Measurements from ENCODE around the gene REEP5. TPM values are rescaled to one million over a fixed set of nuclear protein-coding genes. Genes with fewer than 3 reads are reported as not detected.
"Not testable (repeated sequence)": the region's sequence is repeated elsewhere in the genome, so short reads cannot be mapped to it uniquely, and the experiment has no call there.

REEP5 gene
- total RNA-seq, 1 experiment from 2014 or later: 18.5 TPM

DNA sequence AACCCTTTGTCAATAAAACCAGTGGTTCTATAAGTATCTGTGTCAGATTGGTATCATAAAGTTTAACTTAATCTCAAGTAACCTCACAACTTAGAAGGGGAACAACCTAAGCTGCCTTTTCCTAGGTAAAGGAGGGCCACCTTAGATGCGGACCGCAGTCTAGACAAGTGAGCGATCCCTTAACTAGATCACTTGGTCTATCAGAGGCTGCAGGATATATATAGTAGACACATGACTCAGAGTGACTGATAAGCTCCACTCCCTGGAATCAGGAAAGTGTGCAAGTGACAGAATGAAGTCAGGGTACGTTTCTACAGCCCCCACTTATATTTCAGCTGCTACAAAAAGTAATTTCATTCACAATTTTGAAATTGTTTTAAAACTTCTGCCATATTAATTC lies 7.4 kb downstream of the REEP5 start:
- Histone ChIP-seq H3K27me3 (no peaks in the 10 kb centered on the region), H3K9me3 (no peaks in the 10 kb centered on the region), H3K4me3 (no peak overlapping the region), H3K36me3 (peaks cover 74% of the 10 kb centered on the region)
- DNase-seq: no peak

DNA sequence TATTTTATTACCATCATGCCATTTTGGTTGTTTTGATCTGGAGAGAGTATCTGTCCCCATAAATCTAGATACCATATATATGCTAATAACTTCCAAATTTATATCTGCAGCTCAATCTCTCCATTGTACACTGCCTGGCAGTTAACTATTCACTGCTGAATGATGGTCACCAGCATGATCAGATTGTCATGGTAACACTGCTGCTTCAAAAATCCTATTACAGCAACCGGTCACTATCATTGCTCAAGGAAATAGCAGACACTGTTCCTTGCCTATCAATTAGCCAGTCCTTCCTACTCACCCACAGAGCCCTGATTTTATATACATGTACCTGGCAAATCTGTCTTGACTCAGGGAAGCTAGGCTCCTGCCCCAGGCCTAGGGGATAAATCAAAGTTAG lies 11.5 kb downstream of the REEP5 start:
- Histone ChIP-seq H3K36me3 (peaks cover 57% of the 10 kb centered on the region), H3K27me3 (no peaks in the 10 kb centered on the region), H3K9me3 (no peaks in the 10 kb centered on the region), H3K4me3 (no peak overlapping the region)
- no peak for DNase-seq

DNA sequence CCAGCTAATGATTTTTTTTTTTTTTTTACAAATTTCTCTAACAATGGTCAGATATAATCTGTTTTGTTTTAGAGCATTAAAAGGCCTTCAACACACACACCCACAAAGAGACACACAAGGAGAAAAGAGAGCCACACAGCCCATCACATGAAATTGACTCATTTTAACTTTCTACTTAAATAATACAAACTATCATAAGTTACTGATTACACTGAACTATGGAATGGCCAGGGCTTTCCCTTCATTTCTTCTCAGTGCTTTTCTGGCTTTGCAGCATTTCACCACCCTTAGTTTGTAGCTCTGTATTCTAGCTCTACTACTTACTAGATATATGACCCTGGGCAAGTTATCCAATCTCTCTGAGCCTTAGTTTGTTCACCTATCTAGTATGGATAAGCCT lies 13.2 kb downstream of the REEP5 start:
- Histone ChIP-seq H3K36me3 (peaks cover 46% of the 10 kb centered on the region), H3K9me3 (no peaks in the 10 kb centered on the region), H3K4me3 (no peak overlapping the region), H3K27me3 (no peaks in the 10 kb centered on the region)
- no peak for DNase-seq

DNA sequence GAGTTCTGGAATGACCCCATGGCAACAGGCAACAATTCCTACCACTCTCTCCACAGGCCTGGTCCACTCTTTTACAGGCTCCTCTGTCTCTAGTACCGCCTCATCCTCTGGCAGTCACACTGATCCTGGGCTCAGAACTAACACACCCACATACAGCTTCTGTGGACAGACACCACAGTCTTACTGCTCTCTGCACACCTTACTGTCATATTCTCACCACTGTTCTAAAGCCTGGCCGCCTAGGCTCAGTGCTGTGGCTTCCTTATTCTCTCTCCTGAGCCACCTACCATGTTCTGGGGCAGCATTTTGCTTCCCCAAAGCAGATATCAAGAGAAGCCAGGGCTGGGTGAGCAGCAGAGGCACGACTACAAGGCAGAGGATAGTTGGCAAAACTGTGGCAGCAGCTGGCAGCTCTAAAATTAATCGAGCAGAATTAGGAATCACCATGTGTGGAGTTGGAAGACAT lies 14.8 kb downstream of the REEP5 start:
- H3K9me3 ChIP-seq: no peaks in the 10 kb centered on the region

DNA sequence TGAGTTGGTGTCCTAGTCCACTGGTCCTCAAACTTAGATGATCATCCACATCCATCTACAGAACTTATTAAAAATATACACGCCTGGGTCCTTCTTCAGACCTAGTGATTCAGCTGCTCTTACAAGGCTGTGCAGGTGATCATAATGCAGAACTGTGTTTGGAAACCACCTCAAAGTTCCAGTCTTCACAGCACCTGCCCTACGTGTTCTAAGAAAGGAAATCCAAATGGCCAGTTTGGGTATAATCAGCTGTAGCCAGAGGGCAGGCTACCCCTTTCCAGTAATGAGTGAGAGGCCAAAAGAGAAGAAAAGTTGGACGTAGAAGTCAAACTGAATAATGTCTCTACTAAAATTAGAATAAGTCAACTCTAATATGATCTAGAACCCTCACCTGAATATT lies 15.4 kb downstream of the REEP5 start:
- no peak for DNase-seq
- Histone ChIP-seq H3K27me3 (no peaks in the 10 kb centered on the region), H3K36me3 (peaks cover 38% of the 10 kb centered on the region), H3K4me3 (no peak overlapping the region), H3K9me3 (no peaks in the 10 kb centered on the region)

More for the DNA sequence above, 14.8 kb downstream of the REEP5 start:
- H3K36me3 ChIP-seq: peaks cover 40% of the 10 kb centered on the region
- H3K27me3 ChIP-seq: no peaks in the 10 kb centered on the region
- no peak for DNase-seq
- H3K4me3 ChIP-seq: no peak overlapping the region

DNA sequence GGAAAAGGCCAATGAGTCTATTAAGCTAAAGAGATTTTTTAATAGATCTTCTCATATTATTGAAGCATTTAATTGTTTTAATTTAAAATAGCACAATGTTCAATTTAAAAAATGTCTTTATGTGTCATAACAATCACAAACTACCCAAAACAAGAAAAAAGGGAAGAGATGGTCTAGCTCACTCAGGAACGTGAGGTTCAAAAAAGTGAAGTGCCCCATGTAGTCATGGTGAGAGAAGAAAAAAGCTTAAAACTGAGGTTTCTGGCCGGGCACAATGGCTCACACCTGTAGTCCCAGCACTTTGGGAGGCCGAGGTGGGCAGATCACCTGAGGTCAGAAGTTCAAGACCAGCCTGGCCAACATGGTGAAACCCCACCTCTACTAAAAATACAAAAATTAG lies 17.0 kb downstream of the REEP5 start:
- peaks cover 39% of the 10 kb centered on the region for H3K36me3 ChIP-seq

DNA sequence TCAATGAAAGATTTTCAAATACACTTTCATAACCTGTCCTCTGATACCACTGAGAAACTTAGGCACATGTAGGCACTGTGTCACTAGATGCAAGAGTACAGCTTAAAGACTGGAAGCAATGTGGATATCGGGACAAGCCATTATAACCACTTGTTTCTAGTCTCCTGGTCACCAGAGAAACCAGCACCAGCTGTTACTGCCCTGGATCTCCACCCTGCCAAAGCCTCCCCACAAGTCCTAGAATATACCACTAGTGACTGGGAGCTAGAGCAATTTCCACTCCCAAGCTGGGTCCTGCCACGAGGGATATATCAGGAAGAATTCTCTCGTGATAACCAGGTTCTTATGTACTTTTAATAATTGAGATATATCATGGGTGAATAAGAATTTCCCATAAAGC lies 19.5 kb downstream of the REEP5 start:
- Histone ChIP-seq H3K36me3 (peaks cover 48% of the 10 kb centered on the region), H3K27me3 (no peaks in the 10 kb centered on the region), H3K9me3 (no peaks in the 10 kb centered on the region), H3K4me3 (no peak overlapping the region)
- no peak for DNase-seq

More for the DNA sequence above, 17.0 kb downstream of the REEP5 start:
- not testable (repeated sequence) for H3K27me3 ChIP-seq, H3K9me3 ChIP-seq, H3K4me3 ChIP-seq, DNase-seq

DNA sequence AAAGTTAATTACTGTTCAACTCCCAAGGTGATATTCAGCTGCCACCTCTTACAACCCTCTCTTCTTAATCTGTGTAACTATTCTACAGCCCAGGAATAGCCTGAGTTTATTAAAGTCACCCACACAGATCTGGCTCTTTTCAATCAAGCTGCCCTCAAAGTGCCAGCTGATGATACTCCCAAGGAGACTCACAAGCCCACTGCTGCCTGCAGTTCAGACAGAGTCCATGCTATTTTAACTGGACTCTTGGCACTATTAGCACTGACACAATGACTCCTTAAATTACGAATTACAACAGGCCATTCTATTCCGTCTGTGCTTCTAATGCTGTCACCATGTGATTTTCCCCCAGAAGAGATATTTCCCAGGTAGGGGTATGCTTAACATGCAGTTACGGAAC lies 26.3 kb downstream of the REEP5 start:
- Histone ChIP-seq H3K27me3 (no peaks in the 10 kb centered on the region), H3K36me3 (peaks cover 63% of the 10 kb centered on the region), H3K9me3 (no peaks in the 10 kb centered on the region), H3K4me3 (no peak overlapping the region)
- no peak for DNase-seq

DNA sequence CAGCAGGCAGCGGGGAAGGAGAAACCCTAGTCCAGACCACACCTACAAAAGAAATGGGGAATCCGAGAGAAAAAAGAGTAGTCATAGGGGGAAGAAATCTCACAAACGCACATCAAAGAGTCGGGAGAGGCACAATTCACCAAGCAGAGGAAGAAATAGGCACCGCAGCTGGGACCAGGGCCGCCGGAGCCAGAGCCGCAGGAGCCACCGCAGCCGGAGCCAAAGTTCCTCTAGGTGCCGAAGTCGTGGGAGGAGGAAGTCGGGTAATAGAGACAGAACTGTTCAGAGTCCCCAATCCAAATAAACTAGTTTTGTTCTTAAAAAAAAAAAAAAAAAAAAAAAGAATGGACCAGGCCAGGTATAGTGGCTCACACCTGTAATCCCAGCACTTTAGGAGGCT lies 29.3 kb downstream of the REEP5 start:
- H3K4me3 ChIP-seq: no peak overlapping the region
- no peaks in the 10 kb centered on the region for H3K9me3 ChIP-seq
- DNase-seq: no peak
- H3K36me3 ChIP-seq: peaks cover 60% of the 10 kb centered on the region
- no peaks in the 10 kb centered on the region for H3K27me3 ChIP-seq

DNA sequence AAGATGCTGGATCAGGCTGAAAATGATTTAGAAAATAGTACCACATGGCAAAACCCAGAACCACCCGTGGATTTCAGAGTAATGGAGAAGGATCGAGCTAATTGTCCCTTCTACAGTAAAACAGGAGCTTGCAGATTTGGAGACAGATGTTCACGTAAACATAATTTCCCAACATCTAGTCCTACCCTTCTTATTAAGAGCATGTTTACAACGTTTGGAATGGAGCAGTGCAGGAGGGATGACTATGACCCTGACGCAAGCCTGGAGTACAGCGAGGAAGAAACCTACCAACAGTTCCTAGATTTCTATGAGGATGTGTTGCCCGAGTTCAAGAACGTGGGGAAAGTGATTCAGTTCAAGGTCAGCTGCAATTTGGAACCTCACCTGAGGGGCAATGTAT lies 30.0 kb downstream of the REEP5 start:
- H3K9me3 ChIP-seq, DNase-seq, H3K27me3 ChIP-seq, H3K4me3 ChIP-seq: not testable (repeated sequence)
- H3K36me3 ChIP-seq: peaks cover 65% of the 10 kb centered on the region

DNA sequence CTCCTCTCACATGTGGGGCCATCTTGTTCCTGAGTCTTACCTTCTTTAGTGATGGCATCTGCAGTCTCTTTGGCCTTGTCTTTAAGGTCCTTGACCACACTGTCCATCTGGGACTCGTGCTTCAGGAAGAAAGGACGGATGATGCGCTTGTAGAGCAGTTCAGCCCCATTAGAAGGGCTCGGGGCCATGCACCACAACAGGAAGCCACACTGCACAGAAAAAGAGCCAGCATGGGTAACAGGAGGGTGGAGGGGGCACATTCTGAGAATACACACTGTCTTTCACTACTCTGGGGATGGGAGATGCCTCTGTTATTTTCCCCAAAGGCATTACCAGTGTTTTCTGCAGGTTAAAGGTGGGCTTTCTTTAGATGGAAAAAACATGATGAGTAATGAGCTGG lies 35.1 kb downstream of the REEP5 start:
- Histone ChIP-seq H3K4me3 (no peak overlapping the region), H3K36me3 (peaks cover 85% of the 10 kb centered on the region), H3K27me3 (no peaks in the 10 kb centered on the region), H3K9me3 (no peaks in the 10 kb centered on the region)
- DNase-seq: no peak

DNA sequence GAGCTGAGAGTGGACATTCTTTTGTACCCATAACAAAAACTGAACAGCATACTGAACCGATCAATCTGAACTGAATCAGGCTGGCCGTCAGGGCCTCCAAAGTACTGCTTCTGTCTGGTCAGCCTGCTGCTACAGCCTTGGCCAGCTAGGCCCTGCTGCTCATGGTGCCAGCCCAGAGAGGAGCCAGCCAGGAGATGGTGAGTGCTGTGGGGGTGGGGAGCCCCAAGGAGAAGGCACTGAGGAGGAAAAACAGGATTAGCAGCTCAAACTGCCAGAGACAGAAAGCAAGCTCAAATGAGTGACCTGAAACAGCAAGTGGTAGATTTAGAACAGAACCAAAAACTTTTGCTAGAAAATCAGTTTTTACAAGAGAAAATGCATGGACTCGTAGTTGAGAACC lies 37.0 kb downstream of the REEP5 start:
- Histone ChIP-seq H3K27me3 (no peaks in the 10 kb centered on the region), H3K36me3 (peaks cover 87% of the 10 kb centered on the region), H3K9me3 (no peaks in the 10 kb centered on the region), H3K4me3 (no peak overlapping the region)
- DNase-seq: peak; percentile 15

DNA sequence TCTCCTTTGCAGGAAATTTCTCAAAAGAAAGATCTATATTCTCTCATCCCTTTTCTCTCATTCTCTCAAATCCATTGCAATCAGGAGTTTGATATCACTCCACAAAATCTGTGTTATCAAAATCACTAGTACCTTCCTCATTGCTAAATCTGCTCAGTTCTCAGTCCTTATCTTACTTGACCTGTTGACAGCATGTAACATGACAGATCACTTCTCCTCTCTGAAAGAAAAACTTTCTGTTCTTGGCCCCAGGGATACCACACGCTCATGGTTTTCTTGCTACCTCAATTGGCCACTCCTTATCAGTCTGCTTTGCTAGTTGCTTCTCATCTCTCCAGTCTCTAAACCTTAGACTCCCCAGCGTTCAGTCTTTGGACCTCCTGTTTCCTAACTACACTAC lies 38.8 kb downstream of the REEP5 start:
- Histone ChIP-seq H3K36me3 (peaks cover 93% of the 10 kb centered on the region), H3K27me3 (no peaks in the 10 kb centered on the region), H3K9me3 (no peaks in the 10 kb centered on the region), H3K4me3 (no peak overlapping the region)
- DNase-seq: no peak

DNA sequence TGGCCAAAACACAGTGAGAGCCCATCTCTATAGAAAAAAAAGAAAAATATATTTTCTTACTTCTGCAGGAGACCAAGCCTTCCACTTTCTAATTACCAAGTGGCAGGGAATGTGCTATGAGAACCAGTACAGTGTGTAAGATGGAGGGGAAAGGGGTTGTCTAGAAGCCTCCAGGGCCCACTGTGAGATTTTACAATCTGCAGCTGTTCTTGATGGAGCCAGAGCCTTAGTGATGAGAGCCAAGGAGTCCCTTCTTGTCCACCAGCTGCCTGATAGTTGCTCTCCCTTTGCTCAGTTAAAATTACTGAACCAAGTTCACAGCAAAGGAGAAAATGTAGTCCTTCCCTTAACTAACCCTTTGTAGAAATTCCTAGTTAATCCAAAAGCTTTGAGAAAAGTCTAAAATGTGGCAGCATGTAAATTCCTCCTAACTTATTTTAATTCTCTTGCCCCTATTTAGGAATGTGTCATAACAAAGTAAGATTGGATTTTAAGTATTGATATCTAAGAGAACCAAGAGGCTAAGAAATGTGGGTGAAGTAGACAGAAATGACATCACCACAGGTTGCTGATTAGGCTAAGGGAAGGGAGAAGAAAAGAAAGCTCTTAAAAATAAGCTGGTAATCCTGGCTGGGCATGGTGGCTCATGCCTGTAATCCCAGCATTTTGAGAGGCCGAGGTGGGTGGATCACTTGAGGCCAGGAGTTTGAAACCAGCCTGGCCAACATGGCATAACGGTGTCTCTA lies 41.6 kb downstream of the REEP5 start:
- Histone ChIP-seq H3K9me3 (no peaks in the 10 kb centered on the region), H3K36me3 (peaks cover 91% of the 10 kb centered on the region), H3K27me3 (no peaks in the 10 kb centered on the region), H3K4me3 (no peak overlapping the region)
- no peak for DNase-seq

DNA sequence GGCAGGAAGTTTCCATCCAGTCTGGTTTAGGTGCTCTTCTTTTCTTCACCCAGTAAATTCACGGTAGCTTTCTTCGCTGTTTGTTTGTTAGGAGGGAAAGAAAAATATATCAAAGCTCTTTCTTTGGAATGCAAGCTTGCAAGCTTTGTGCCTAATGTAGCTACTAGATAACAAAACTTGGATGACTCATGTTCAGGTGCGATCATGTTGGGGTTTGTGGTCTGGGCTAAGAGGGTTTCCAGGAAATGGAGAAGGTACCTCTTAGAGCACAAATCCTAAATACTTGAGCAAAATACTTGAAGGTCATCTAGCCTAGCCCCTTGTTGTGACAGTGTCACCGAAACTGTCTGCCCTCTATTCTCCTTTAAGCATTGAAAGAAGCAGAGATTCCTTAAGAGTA lies 43.3 kb downstream of the REEP5 start:
- Histone ChIP-seq H3K36me3 (peaks cover 91% of the 10 kb centered on the region), H3K27me3 (no peaks in the 10 kb centered on the region), H3K4me3 (no peak overlapping the region), H3K9me3 (no peaks in the 10 kb centered on the region)
- no peak for DNase-seq

DNA sequence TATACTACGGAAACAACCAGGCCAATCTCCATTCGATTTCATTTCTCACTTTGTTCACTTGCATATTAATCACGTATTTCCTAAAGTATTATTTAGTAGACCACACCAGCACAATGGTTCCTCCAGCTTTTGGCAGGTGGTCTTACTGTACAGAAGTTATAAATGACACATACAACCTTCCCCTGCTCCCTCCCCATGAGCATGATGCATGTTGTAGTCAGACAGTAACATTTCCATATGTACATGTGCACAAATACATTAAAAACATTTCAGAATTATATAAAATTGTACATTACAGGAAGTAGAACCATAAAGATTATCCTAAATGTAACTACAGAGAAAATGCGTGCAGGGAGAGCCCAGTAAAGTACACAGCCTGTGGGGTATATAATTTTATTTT lies 43.9 kb downstream of the REEP5 start:
- no peaks in the 10 kb centered on the region for H3K9me3 ChIP-seq
- no peak for DNase-seq
- H3K27me3 ChIP-seq: no peaks in the 10 kb centered on the region
- no peak overlapping the region for H3K4me3 ChIP-seq
- peaks cover 90% of the 10 kb centered on the region for H3K36me3 ChIP-seq

DNA sequence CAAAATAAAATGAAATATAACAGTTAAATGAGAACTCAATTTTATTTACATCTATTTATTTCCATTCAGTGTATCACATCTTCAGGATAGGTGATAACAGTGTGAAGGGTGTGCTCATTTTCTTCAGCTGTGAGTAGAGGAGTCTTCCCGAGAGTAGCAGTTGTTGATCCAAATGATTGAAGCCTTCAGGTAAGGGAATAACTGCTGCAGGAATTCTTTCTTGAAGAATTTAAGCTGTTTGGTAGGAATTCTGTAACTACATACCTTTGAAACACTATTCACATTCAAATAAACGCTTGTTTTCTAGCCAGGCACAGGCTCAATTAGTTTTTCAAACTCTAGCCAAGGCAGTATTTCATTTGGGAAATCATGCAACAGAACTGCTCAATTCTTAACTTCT lies 45.7 kb downstream of the REEP5 start:
- DNase-seq: no peak
- H3K27me3 ChIP-seq: no peaks in the 10 kb centered on the region
- H3K4me3 ChIP-seq: no peak overlapping the region
- no peaks in the 10 kb centered on the region for H3K9me3 ChIP-seq
- peaks cover 85% of the 10 kb centered on the region for H3K36me3 ChIP-seq

DNA sequence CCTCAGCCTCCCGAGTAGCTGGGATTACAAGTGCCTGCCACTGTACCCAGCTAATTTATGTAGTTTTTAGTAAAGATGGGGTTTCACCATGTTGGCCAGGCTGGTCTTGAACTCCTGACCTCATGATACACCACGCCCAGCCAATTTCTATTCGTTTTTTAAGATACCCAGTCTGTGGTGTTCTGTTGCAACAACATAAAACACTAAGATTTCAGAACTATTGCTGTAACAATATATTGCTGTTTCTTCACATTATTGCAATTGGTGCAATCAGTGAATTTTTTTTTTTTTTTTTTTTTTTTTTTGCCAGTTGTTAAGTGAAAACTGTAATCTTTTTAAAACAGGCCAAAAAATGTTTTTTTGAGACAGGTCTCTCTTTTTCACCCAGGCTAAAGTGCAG lies 51.1 kb downstream of the REEP5 start:
- Histone ChIP-seq H3K4me3 (no peak overlapping the region), H3K9me3 (no peaks in the 10 kb centered on the region), H3K36me3 (peaks cover 88% of the 10 kb centered on the region), H3K27me3 (no peaks in the 10 kb centered on the region)
- DNase-seq: no peak

All from MG63 (cell line).